Stimulated activated naive CD8-positive, alpha-beta T cell treated with anti-CD3 and anti-CD28 coated beads, Interleukin-15, Interleukin-2, amounts not matched to agents 100 ng/mL and 50 ng/mL, for 24 hours (primary cell): ENCODE data around the gene RNF150.

Experiments used
- H3K27ac Mint-ChIP-seq: one replicate; pipeline ENCODE4 v1.8.0; 2021; ENCODE audit warnings: mild to moderate bottlenecking, mixed read lengths
- H3K27me3 Mint-ChIP-seq: one replicate; pipeline ENCODE4 v1.8.0; 2021; ENCODE audit warnings: mixed read lengths
- H3K36me3 Mint-ChIP-seq: one replicate; pipeline ENCODE4 v1.8.0; 2021; ENCODE audit warnings: low read depth, mixed read lengths
- H3K4me1 Mint-ChIP-seq: one replicate; pipeline ENCODE4 v1.8.0; 2021; ENCODE audit warnings: low read depth, mixed read lengths
- H3K4me3 Mint-ChIP-seq: one replicate; pipeline ENCODE4 v1.8.0; 2021; ENCODE audit warnings: mild to moderate bottlenecking, mixed read lengths
- H3K9me3 Mint-ChIP-seq: one replicate; pipeline ENCODE4 v1.8.0; 2021; ENCODE audit warnings: mixed read lengths

RNF150 gene

GRCh38 chr4:141037446-141037845, 95.8 kb downstream of the RNF150 start:
- Mint-ChIP-seq H3K9me3 (no peaks in the 10 kb centered on the region), H3K27ac (no peak overlapping the region), H3K4me3 (no peak overlapping the region)

GRCh38 chr4:141036786-141037185, 96.5 kb downstream of the RNF150 start:
- H3K4me3 Mint-ChIP-seq = no peak overlapping the region
- no peaks in the 10 kb centered on the region for H3K36me3 Mint-ChIP-seq
- no peaks in the 10 kb centered on the region for H3K4me1 Mint-ChIP-seq
- no peak overlapping the region for H3K27ac Mint-ChIP-seq
- H3K27me3 Mint-ChIP-seq = no peaks in the 10 kb centered on the region
- no peaks in the 10 kb centered on the region for H3K9me3 Mint-ChIP-seq

More at GRCh38 chr4:141037446-141037845, 95.8 kb downstream of the RNF150 start:
- no peaks in the 10 kb centered on the region for H3K4me1 Mint-ChIP-seq
- H3K27me3 Mint-ChIP-seq = no peaks in the 10 kb centered on the region
- H3K36me3 Mint-ChIP-seq = no peaks in the 10 kb centered on the region

GRCh38 chr4:141035920-141036319, 97.3 kb downstream of the RNF150 start:
- Mint-ChIP-seq H3K9me3 (no peaks in the 10 kb centered on the region), H3K36me3 (no peaks in the 10 kb centered on the region), H3K4me1 (no peaks in the 10 kb centered on the region), H3K4me3 (no peak overlapping the region), H3K27me3 (no peaks in the 10 kb centered on the region), H3K27ac (no peak overlapping the region)

- H3K27me3 Mint-ChIP-seq = no peaks in the 10 kb centered on the region
- H3K27ac Mint-ChIP-seq = no peak overlapping the region
- no peaks in the 10 kb centered on the region for H3K36me3 Mint-ChIP-seq
- no peaks in the 10 kb centered on the region for H3K4me1 Mint-ChIP-seq
- H3K9me3 Mint-ChIP-seq = no peaks in the 10 kb centered on the region
- H3K4me3 Mint-ChIP-seq = no peak overlapping the region
These were observed 105.2 kb downstream of the RNF150 start for GRCh38 chr4:141028024-141028529.

- Mint-ChIP-seq H3K4me3 (no peak overlapping the region), H3K9me3 (no peaks in the 10 kb centered on the region), H3K4me1 (no peaks in the 10 kb centered on the region), H3K36me3 (no peaks in the 10 kb centered on the region), H3K27me3 (no peaks in the 10 kb centered on the region), H3K27ac (no peak overlapping the region)
These were observed 105.8 kb downstream of the RNF150 start for GRCh38 chr4:141027421-141027820.

GRCh38 chr4:141026900-141027299, 106.4 kb downstream of the RNF150 start:
- no peaks in the 10 kb centered on the region for H3K36me3 Mint-ChIP-seq
- no peaks in the 10 kb centered on the region for H3K4me1 Mint-ChIP-seq
- H3K27me3 Mint-ChIP-seq = no peaks in the 10 kb centered on the region
- H3K9me3 Mint-ChIP-seq = no peaks in the 10 kb centered on the region
- no peak overlapping the region for H3K27ac Mint-ChIP-seq
- H3K4me3 Mint-ChIP-seq = no peak overlapping the region

GRCh38 chr4:141023051-141023450, 110.2 kb downstream of the RNF150 start:
- no peaks in the 10 kb centered on the region for H3K4me1 Mint-ChIP-seq
- H3K9me3 Mint-ChIP-seq = no peaks in the 10 kb centered on the region
- no peak overlapping the region for H3K27ac Mint-ChIP-seq
- no peak overlapping the region for H3K4me3 Mint-ChIP-seq
- H3K27me3 Mint-ChIP-seq = no peaks in the 10 kb centered on the region
- no peaks in the 10 kb centered on the region for H3K36me3 Mint-ChIP-seq

GRCh38 chr4:141022111-141022695, 111.1 kb downstream of the RNF150 start:
- Mint-ChIP-seq H3K4me3 (no peak overlapping the region), H3K9me3 (no peaks in the 10 kb centered on the region), H3K36me3 (no peaks in the 10 kb centered on the region), H3K27me3 (no peaks in the 10 kb centered on the region), H3K27ac (no peak overlapping the region), H3K4me1 (no peaks in the 10 kb centered on the region)

- no peaks in the 10 kb centered on the region for H3K4me1 Mint-ChIP-seq
- no peaks in the 10 kb centered on the region for H3K36me3 Mint-ChIP-seq
- H3K27me3 Mint-ChIP-seq = no peaks in the 10 kb centered on the region
These were observed 111.7 kb downstream of the RNF150 start for GRCh38 chr4:141021397-141022110.

GRCh38 chr4:141020801-141021261, 112.4 kb downstream of the RNF150 start:
- H3K9me3 Mint-ChIP-seq = no peaks in the 10 kb centered on the region
- H3K36me3 Mint-ChIP-seq = no peaks in the 10 kb centered on the region
- no peaks in the 10 kb centered on the region for H3K27me3 Mint-ChIP-seq
- H3K4me3 Mint-ChIP-seq = no peak overlapping the region
- no peaks in the 10 kb centered on the region for H3K4me1 Mint-ChIP-seq
- H3K27ac Mint-ChIP-seq = no peak overlapping the region

More at GRCh38 chr4:141021397-141022110, 111.7 kb downstream of the RNF150 start:
- H3K9me3 Mint-ChIP-seq = no peaks in the 10 kb centered on the region
- H3K27ac Mint-ChIP-seq = no peak overlapping the region
- no peak overlapping the region for H3K4me3 Mint-ChIP-seq

GRCh38 chr4:141019768-141020167, 113.5 kb downstream of the RNF150 start:
- Mint-ChIP-seq H3K9me3 (no peaks in the 10 kb centered on the region), H3K27ac (no peak overlapping the region), H3K36me3 (no peaks in the 10 kb centered on the region), H3K4me1 (no peaks in the 10 kb centered on the region), H3K27me3 (no peaks in the 10 kb centered on the region), H3K4me3 (no peak overlapping the region)

GRCh38 chr4:141016117-141016798, 117.0 kb downstream of the RNF150 start:
- Mint-ChIP-seq H3K27ac (no peak overlapping the region), H3K27me3 (no peaks in the 10 kb centered on the region), H3K4me3 (no peak overlapping the region), H3K4me1 (no peaks in the 10 kb centered on the region), H3K36me3 (no peaks in the 10 kb centered on the region), H3K9me3 (no peaks in the 10 kb centered on the region)

GRCh38 chr4:141013899-141014298, 119.4 kb downstream of the RNF150 start:
- no peaks in the 10 kb centered on the region for H3K9me3 Mint-ChIP-seq
- no peaks in the 10 kb centered on the region for H3K4me1 Mint-ChIP-seq
- H3K27ac Mint-ChIP-seq = no peak overlapping the region
- H3K4me3 Mint-ChIP-seq = no peak overlapping the region
- H3K36me3 Mint-ChIP-seq = no peaks in the 10 kb centered on the region
- no peaks in the 10 kb centered on the region for H3K27me3 Mint-ChIP-seq

GRCh38 chr4:141011901-141012315, 121.4 kb downstream of the RNF150 start:
- H3K27me3 Mint-ChIP-seq = no peaks in the 10 kb centered on the region
- H3K27ac Mint-ChIP-seq = no peak overlapping the region
- no peaks in the 10 kb centered on the region for H3K9me3 Mint-ChIP-seq
- no peaks in the 10 kb centered on the region for H3K4me1 Mint-ChIP-seq
- H3K36me3 Mint-ChIP-seq = no peaks in the 10 kb centered on the region
- no peak overlapping the region for H3K4me3 Mint-ChIP-seq

GRCh38 chr4:141009931-141010330, 123.3 kb downstream of the RNF150 start:
- Mint-ChIP-seq H3K36me3 (no peaks in the 10 kb centered on the region), H3K4me1 (no peaks in the 10 kb centered on the region), H3K27ac (no peak overlapping the region), H3K4me3 (no peak overlapping the region), H3K27me3 (no peaks in the 10 kb centered on the region), H3K9me3 (no peaks in the 10 kb centered on the region)
